ENCODE results near the gene GOLGA8J. TPM values are rescaled to one million over a fixed set of nuclear protein-coding genes. Genes with fewer than 3 reads are reported as not detected.
"Not testable (repeated sequence)": the region's sequence is repeated elsewhere in the genome, so short reads cannot be mapped to it uniquely, and the experiment has no call there.

The GOLGA8J gene
- total RNA-seq, 4 donors from 2014 or later: 0.44 to 0.72 TPM; not detected in 2

DNA sequence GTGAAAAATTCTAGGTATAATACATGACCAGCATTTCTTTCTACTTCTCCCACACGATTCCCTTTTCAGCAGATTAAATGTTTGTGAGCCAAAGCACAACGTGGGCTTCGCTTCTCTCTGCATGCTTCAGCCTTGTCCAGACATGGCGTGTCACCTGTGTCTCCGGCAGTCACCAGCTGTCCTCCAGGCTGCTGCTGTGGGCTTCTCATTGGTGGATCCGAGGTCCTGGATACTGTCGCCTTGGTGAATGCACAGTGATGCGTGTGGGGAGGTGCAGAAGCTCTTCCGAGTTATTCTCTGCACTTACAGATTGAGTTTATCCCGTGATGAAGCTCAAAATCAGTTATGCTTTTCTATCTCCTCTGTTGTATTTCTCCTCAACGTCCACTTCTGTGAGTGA, 23.0 kb upstream of the GOLGA8J start:
- DNase-seq (ENCODE audit: low spot score) (no peak), ATAC-seq (ENCODE audit: low FRiP score) (no peak)
- TF ChIP-seq CTCF (IDR thresholded peaks at IDR 0.05): no peak

GRCh38 chr15:30062881-30063280, 19.9 kb upstream of the GOLGA8J start:
- no peak for DNase-seq (ENCODE audit: low spot score)
- TF ChIP-seq CTCF (IDR thresholded peaks at IDR 0.05): no peak
- ATAC-seq (ENCODE audit: low FRiP score): peak; percentile 41

DNA sequence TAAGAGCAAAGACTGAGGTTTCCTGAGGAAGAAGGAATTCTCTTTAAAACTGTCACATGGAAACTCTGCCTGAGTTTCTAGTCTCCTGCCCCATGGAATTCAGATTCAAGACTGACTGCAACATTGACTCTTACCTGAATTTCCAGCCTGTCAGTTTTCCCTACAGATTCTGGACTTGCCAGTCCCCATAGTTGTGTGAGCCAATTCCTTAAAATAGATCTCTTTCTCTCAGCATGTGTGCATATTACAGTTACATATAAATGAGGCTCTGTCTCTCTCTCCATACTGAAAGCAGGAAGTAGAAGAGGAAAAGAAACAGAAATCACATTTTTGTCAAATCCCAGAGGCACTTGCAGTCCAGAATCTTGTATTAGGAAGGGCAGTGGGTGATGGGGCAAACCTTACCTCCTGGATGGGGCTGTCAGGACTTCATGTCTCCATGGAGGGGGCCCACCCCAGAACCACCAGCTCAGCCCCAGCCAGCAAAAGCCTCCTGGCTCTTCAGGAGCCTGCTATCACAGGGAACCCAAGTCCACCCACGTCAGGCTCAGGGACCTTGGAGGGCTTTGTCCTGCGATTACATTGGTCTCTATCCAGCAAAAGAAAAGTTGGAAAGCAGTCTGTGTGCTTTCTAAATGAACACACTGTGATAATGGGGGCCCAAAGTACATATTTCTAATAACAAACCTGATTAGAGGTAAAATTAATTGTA, 18.8 kb upstream of the GOLGA8J start:
- DNase-seq (ENCODE audit: low spot score) (no peak), ATAC-seq (ENCODE audit: low FRiP score) (no peak)
- no peak for TF ChIP-seq CTCF (IDR thresholded peaks at IDR 0.05)

DNA sequence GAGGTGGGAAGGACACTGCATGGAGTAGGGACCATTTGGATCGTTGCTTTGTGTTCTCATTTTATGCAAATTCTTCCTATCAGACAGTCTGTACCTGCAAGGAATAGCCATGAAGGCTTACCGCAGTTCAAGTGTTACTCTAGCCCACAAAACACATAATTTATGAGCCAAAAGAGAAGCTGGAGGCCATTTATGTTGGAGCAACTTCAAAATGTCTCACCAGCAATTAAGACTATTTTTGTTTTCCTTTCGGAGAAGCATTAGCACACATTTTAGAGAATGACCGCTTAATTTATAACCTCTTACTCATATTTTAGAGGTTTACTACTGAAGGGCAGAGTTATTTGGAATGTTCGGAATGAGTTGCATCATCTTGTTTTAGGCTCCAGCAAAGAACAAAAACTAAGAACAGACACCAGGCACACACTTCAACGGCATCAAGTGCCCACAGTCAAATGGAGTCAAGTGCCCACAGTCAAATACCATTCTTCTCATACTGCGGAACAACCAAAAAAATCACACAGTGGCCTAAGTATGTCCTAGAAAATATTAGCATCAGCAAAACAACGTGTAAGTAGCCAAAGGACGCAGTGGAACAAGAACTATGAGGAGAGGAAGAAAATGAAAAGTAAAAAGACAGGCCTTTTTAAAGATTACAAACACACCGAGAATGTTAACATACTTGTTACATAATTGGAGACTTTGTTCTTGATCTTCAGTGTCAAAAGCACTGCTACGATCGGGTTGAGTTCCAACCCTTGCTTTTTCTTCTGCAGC, 17.5 kb upstream of the GOLGA8J start:
- ATAC-seq (ENCODE audit: low FRiP score): peak; percentile 79
- TF ChIP-seq CTCF (IDR thresholded peaks at IDR 0.05): no peak
- DNase-seq (ENCODE audit: low spot score): no peak

DNA sequence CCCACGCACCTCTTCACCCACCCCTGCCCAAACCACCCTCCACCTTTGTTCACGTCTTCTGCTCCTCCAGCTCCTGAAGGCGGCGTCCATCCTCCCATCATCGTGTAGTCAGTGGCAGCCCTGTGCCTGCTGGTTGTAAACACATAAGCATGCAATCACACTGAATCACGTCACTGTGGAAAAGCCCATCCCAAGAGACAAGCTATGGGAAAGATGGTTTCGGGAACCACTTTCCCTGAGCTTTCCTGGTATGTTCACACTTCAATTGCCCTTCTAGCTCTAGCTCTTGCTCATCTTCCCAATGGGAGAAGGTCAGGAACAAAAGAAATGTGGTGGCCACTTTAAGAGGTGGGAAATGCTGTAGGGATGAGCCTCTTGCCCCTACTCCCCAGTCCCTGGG, 14.4 kb upstream of the GOLGA8J start:
- ATAC-seq (ENCODE audit: low FRiP score): no peak
- no peak for TF ChIP-seq CTCF (IDR thresholded peaks at IDR 0.05)
- DNase-seq (ENCODE audit: low spot score): no peak

GRCh38 chr15:30072630-30073029, 10.1 kb upstream of the GOLGA8J start:
- no peak for TF ChIP-seq CTCF (IDR thresholded peaks at IDR 0.05)
- no peak for ATAC-seq (ENCODE audit: low FRiP score)
- no peak for DNase-seq (ENCODE audit: low spot score)

DNA sequence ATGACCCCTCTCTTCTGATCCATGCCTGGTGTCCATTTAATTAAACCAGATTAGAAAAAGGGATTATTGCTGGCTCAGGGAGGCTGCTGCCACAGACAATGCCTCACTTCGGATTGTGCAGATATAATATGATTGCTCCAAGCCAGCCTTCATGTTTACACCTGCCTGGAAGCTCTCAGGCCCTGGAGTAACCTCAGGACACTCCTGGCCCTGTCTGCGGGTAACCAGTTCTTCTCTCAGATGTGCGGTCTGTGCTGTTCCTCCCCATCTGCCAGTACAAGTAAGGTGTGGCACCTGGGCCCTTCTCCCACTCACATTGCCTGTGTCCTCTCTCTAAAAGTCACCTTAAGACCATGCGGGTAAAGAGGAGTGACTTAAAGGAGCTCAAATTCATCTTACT, 8.8 kb upstream of the GOLGA8J start:
- DNase-seq (ENCODE audit: low spot score) (no peak), ATAC-seq (ENCODE audit: low FRiP score) (no peak)
- no peak for TF ChIP-seq CTCF (IDR thresholded peaks at IDR 0.05)

- not testable (repeated sequence) for DNase-seq (ENCODE audit: low spot score); ATAC-seq (ENCODE audit: low FRiP score)
Observed at GRCh38 chr15:30080816-30081215, 1.9 kb upstream of the GOLGA8J start.

- not testable (repeated sequence) for DNase-seq (ENCODE audit: low spot score)
Observed at GRCh38 chr15:30097827-30098226, 15.1 kb downstream of the GOLGA8J start.

GRCh38 chr15:30102890-30103289, 20.1 kb downstream of the GOLGA8J start:
- not testable (repeated sequence) for DNase-seq (ENCODE audit: low spot score); ATAC-seq (ENCODE audit: low FRiP score)

More at GRCh38 chr15:30097827-30098226, 15.1 kb downstream of the GOLGA8J start:
- not testable (repeated sequence) for ATAC-seq (ENCODE audit: low FRiP score)
